ENCODE results near the gene RNF44. TPM values are rescaled to one million over a fixed set of nuclear protein-coding genes. Genes with fewer than 3 reads are reported as not detected.

Gene RNF44
- total RNA-seq, 1 experiment from 2014 or later = 172 TPM

- no peak overlapping the region for H3K4ac ChIP-seq (ENCODE audit: low read depth, low read length)
- TF ChIP-seq CTCF (conservative IDR thresholded peaks at IDR 0.05) = no peak
- no peaks in the 10 kb centered on the region for H3K9me3 Mint-ChIP-seq
- peaks cover 2% of the 10 kb centered on the region for H3K23me2 ChIP-seq (ENCODE audit: insufficient read length, low read depth, low read length, poor library complexity, severe bottlenecking)
- no peaks in the 10 kb centered on the region for H3K9me3 ChIP-seq (ENCODE audit: control insufficient read depth, low read depth, low read length)
- H3K23ac ChIP-seq (ENCODE audit: insufficient read length, low read depth, low read length) = no peak overlapping the region
- no peak overlapping the region for H3K4me3 Mint-ChIP-seq
- H4K20me1 ChIP-seq (ENCODE audit: control insufficient read depth, insufficient read depth, insufficient read length) = peaks cover 4% of the 10 kb centered on the region
- H3K79me2 ChIP-seq (ENCODE audit: insufficient read depth, low read length) = no peaks in the 10 kb centered on the region
- H3K27me3 ChIP-seq (ENCODE audit: insufficient read depth, low read length) = no peaks in the 10 kb centered on the region
- H2BK5ac ChIP-seq (ENCODE audit: insufficient read length, low read length) = no peak overlapping the region
- no peak overlapping the region for H2AK5ac ChIP-seq (ENCODE audit: insufficient read length, low read length)
- no peak overlapping the region for H3K18ac ChIP-seq (ENCODE audit: insufficient read length, low read depth, low read length)
- no peak overlapping the region for H3K27ac Mint-ChIP-seq
- H2BK12ac ChIP-seq (ENCODE audit: insufficient read length, low read depth, low read length) = no peak overlapping the region
- no peaks in the 10 kb centered on the region for H3K27me3 Mint-ChIP-seq (ENCODE audit: low read depth)
- H2BK20ac ChIP-seq (ENCODE audit: low read depth, low read length, poor library complexity, severe bottlenecking) = no peak overlapping the region
- H3K4me2 ChIP-seq (ENCODE audit: insufficient read depth, insufficient read length, low read length) = no peak overlapping the region
- H4K8ac ChIP-seq (replicated peaks; ENCODE audit: insufficient read length, low read depth, low read length) = no peak overlapping the region
- no CpG with 5 or more reads among the region's 5 CpGs for WGBS (ENCODE audit: extremely low coverage, insufficient read length, low lambda C conversion rate)
- H3K4me1 Mint-ChIP-seq = peaks cover 0 to 3% of the 10 kb centered on the region in 2 experiments; a peak in 1 of 4 replicates
- H3K27ac ChIP-seq (ENCODE audit: insufficient read length, low read depth, low read length) = no peak overlapping the region
- H4K91ac ChIP-seq (ENCODE audit: insufficient read length, low read depth, low read length) = no peak overlapping the region
- H3K56ac ChIP-seq (ENCODE audit: insufficient read length, low read depth, low read length) = no peak overlapping the region
- no peak overlapping the region for H2AFZ ChIP-seq (ENCODE audit: low read length)
- peaks cover 31 to 82% (median 78%) of the 10 kb centered on the region in 3 experiments; a peak in 6 of 7 replicates for H3K36me3 Mint-ChIP-seq (ENCODE audit: insufficient read depth in 1 of 3, low read depth in 3 of 3)
- H2BK15ac ChIP-seq (ENCODE audit: low read depth, low read length) = no peak overlapping the region
- no peak overlapping the region for H3K14ac ChIP-seq (ENCODE audit: insufficient read depth, low read length)
- no peak overlapping the region for H3T11ph ChIP-seq (ENCODE audit: low read length)
- no peaks in the 10 kb centered on the region for H3K4me1 ChIP-seq (ENCODE audit: insufficient read depth, low read length)
- H3K9ac ChIP-seq (ENCODE audit: extremely low read depth, insufficient read length, low read length) = no peak overlapping the region
- no peak overlapping the region for H4K5ac ChIP-seq (ENCODE audit: insufficient read length, low read depth, low read length)
- H2BK120ac ChIP-seq (ENCODE audit: low read depth, low read length, poor library complexity, severe bottlenecking) = no peak overlapping the region
- H3K79me1 ChIP-seq (ENCODE audit: insufficient read depth, low read depth, low read length, poor library complexity, severe bottlenecking) = no peaks in the 10 kb centered on the region
- no peak for DNase-seq
Measured at GRCh38 chr5:176499273-176499672, 37.9 kb downstream of the RNF44 start.

Data from H9 (cell line).